Left lung (tissue), 10 donors: Measurements from ENCODE around the gene RPL38. TPM values are rescaled to one million over a fixed set of nuclear protein-coding genes. Genes with fewer than 3 reads are reported as not detected.

Experiments used
- ATAC-seq: fragments of 200-7000 bp; cut with Tn5 transposase; one replicate; pipeline ENCODE4 v1.9.1; 2020; ENCODE audit warnings: moderate library complexity
- DNase-seq, 4 donors: peaks; one replicate each; pipeline ENCODE4 v3.0.0-alpha.2; 2013 to 2020
- H3K27ac ChIP-seq, 2 donors: fragments of 200-600 bp; sonication (generic) in 1 of 2; one replicate each; pipeline versions ENCODE4 v1.5.0 to v1.8.0; 2020 to 2021
- H3K27me3 ChIP-seq, 2 donors: fragments of 200-600 bp; sonication (generic) in 1 of 2; one replicate each; pipeline versions ENCODE4 v1.5.0 to v1.8.0; 2020 to 2021
- H3K36me3 ChIP-seq, 2 donors: fragments of 200-600 bp; sonication (generic) in 1 of 2; one replicate each; pipeline versions ENCODE4 v1.5.0 to v1.8.0; 2020 to 2021
- H3K4me1 ChIP-seq, 2 donors: fragments of 200-600 bp; one replicate each; pipeline ENCODE4 v1.8.0; 2021
- H3K4me3 ChIP-seq, 2 donors: fragments of 200-600 bp; sonication (generic) in 1 of 2; one replicate each; pipeline versions ENCODE4 v1.5.0 to v1.8.0; 2020 to 2021; ENCODE audit warnings: mild to moderate bottlenecking in 1 of 2
- H3K9me3 ChIP-seq, 2 donors: fragments of 200-600 bp; sonication (generic) in 1 of 2; one replicate each; pipeline versions ENCODE4 v1.5.0 to v1.8.0; 2020 to 2021
- CTCF ChIP-seq, 2 donors: fragments of 200-600 bp; sonication (generic) in 1 of 2; IDR thresholded peaks; one replicate each; pipeline versions ENCODE4 v1.5.0 to v1.8.0; 2021; ENCODE audit warnings: antibody characterized with exemption in 2 of 2
- intact Hi-C, 2 donors: fragments of 100-400 bp; cut with DNase I; formaldehyde crosslinking; loops; one replicate each; pipeline versions ENCODE4 v1.11.2 to v1.14.2; 2022
- polyA plus RNA-seq, 6 donors: library from polyadenylated mRNA; unstranded; fragments of 120-200 nt; gene quantifications; one replicate each; pipeline ENCODE4 v1.2.1, GENCODE V29; 2013; ENCODE audit not compliant: insufficient read length in 6 of 6
- total RNA-seq, 2 donors: library from RNA; stranded (reverse); fragmentation: NEBNext Ultra II Directional; extraction: Animal tissue kit (Norgen Biotek cat#: 25700); gene quantifications; one replicate each; pipeline ENCODE4 v1.2.1, GENCODE V29; 2021
- donor health status: DM: no; HTN: yes; CAD: no.
- donor health status: DM: no; HTN: no; CAD: no.

RPL38 gene
- total and polyA plus RNA-seq, 8 donors = 624 to 1,464 (median 1,331) TPM

- ATAC-seq = no peak
- Histone ChIP-seq H3K4me3 (no peak overlapping the region), H3K27ac (no peak overlapping the region), H3K4me1 (no peaks in the 10 kb centered on the region), H3K9me3 (no peaks in the 10 kb centered on the region), H3K27me3 (peaks cover 0 to 22% of the 10 kb centered on the region in 2 donors), H3K36me3 (no peaks in the 10 kb centered on the region)
- no peak for TF ChIP-seq CTCF (IDR thresholded peaks at IDR 0.05)
- intact Hi-C loops = loop anchor here in 1 of 2 donors (10.0 kb wide), 1 partner anchor 62 kb away; no protein-coding TSS in a partner anchor
- DNase-seq = no peak
Observed at GRCh38 chr17:74156878-74157277, 46.6 kb upstream of the RPL38 start.

GRCh38 chr17:74157366-74157765 lies 46.1 kb upstream of the RPL38 start:
- no peak for TF ChIP-seq CTCF (IDR thresholded peaks at IDR 0.05)
- intact Hi-C loops = loop anchor here in 1 of 2 donors (10.0 kb wide), 1 partner anchor 63 kb away; no protein-coding TSS in a partner anchor
- ATAC-seq = no peak
- no peak overlapping the region for H3K27ac ChIP-seq
- DNase-seq = no peak
- no peaks in the 10 kb centered on the region for H3K36me3 ChIP-seq
- no peaks in the 10 kb centered on the region for H3K9me3 ChIP-seq
- H3K4me3 ChIP-seq = no peak overlapping the region
- peaks cover 0 to 23% of the 10 kb centered on the region in 2 donors for H3K27me3 ChIP-seq
- no peaks in the 10 kb centered on the region for H3K4me1 ChIP-seq

GRCh38 chr17:74158761-74159160 lies 44.7 kb upstream of the RPL38 start:
- H3K4me1 ChIP-seq = no peaks in the 10 kb centered on the region
- H3K4me3 ChIP-seq = no peak overlapping the region
- intact Hi-C loops = loop anchor here in 1 of 2 donors (10.0 kb wide), 1 partner anchor 64 kb away; no protein-coding TSS in a partner anchor
- H3K27ac ChIP-seq = no peak overlapping the region
- DNase-seq (no peak), ATAC-seq (no peak)
- no peak for TF ChIP-seq CTCF (IDR thresholded peaks at IDR 0.05)
- no peaks in the 10 kb centered on the region for H3K9me3 ChIP-seq
- no peaks in the 10 kb centered on the region for H3K36me3 ChIP-seq
- H3K27me3 ChIP-seq = peaks cover 0 to 21% of the 10 kb centered on the region in 2 donors

GRCh38 chr17:74159226-74159840 lies 44.1 kb upstream of the RPL38 start:
- no peaks in the 10 kb centered on the region for H3K36me3 ChIP-seq
- intact Hi-C loops = loop anchor here in 1 of 2 donors (10.0 kb wide), 1 partner anchor 65 kb away; no protein-coding TSS in a partner anchor

More at GRCh38 chr17:74159226-74159840, 44.1 kb upstream of the RPL38 start:
- Histone ChIP-seq H3K27ac (no peak overlapping the region), H3K27me3 (peaks cover 0 to 25% of the 10 kb centered on the region in 2 donors), H3K9me3 (no peaks in the 10 kb centered on the region), H3K4me1 (no peaks in the 10 kb centered on the region), H3K4me3 (no peak overlapping the region)
- DNase-seq (no peak), ATAC-seq (no peak)
- no peak for TF ChIP-seq CTCF (IDR thresholded peaks at IDR 0.05)
